ENCODE data around the gene HSD17B12.
A peak's percentile ranks its signal among the peaks of the same experiment; 100 is the strongest.
"Not testable (repeated sequence)": the region's sequence is repeated elsewhere in the genome, so short reads cannot be mapped to it uniquely, and the experiment has no call there.

The HSD17B12 gene

GRCh38 chr11:43680521-43681400, at the start of gene HSD17B12:
Gene HSD17B12, plus strand, starts transcription at chr11:43680738. Its CDS starts 90 bp downstream, at chr11:43680828.
- peak; percentile 98 for DNase-seq

GRCh38 chr11:43631732-43632131, 48.8 kb upstream of the HSD17B12 start:
- DNase-seq = no peak

- no peak for DNase-seq
These were observed 48.4 kb upstream of the HSD17B12 start for GRCh38 chr11:43632181-43632580.

GRCh38 chr11:43638717-43639116, 41.8 kb upstream of the HSD17B12 start:
- no peak for DNase-seq

- DNase-seq = no peak
These were observed 41.3 kb upstream of the HSD17B12 start for GRCh38 chr11:43639224-43639623.

- no peak for DNase-seq
These were observed 40.6 kb upstream of the HSD17B12 start for GRCh38 chr11:43639920-43640319.

GRCh38 chr11:43643898-43644620, 36.5 kb upstream of the HSD17B12 start:
- DNase-seq = peak; percentile 67

- DNase-seq = no peak
These were observed 35.8 kb upstream of the HSD17B12 start for GRCh38 chr11:43644621-43645299.

GRCh38 chr11:43646767-43647166, 33.8 kb upstream of the HSD17B12 start:
- no peak for DNase-seq

GRCh38 chr11:43648888-43649287, 31.6 kb upstream of the HSD17B12 start:
- DNase-seq = no peak

- DNase-seq = no peak
These were observed 31.0 kb upstream of the HSD17B12 start for GRCh38 chr11:43649501-43649900.

- DNase-seq = no peak
These were observed 30.6 kb upstream of the HSD17B12 start for GRCh38 chr11:43649921-43650320.

- DNase-seq = not testable (repeated sequence)
These were observed 17.5 kb upstream of the HSD17B12 start for GRCh38 chr11:43663018-43663417.

GRCh38 chr11:43664295-43664694, 16.2 kb upstream of the HSD17B12 start:
- no peak for DNase-seq

GRCh38 chr11:43671284-43671683, 9.3 kb upstream of the HSD17B12 start:
- not testable (repeated sequence) for DNase-seq

- no peak for DNase-seq
These were observed 6.0 kb upstream of the HSD17B12 start for GRCh38 chr11:43674560-43674959.

- no peak for DNase-seq
These were observed 3.6 kb upstream of the HSD17B12 start for GRCh38 chr11:43676933-43677332.

GRCh38 chr11:43681401-43681942, 934 bp downstream of the HSD17B12 start:
- peak; percentile 2 for DNase-seq

GRCh38 chr11:43682081-43682480, 1.5 kb downstream of the HSD17B12 start:
- DNase-seq = not testable (repeated sequence)

- DNase-seq = no peak
These were observed 4.9 kb downstream of the HSD17B12 start for GRCh38 chr11:43685440-43685839.

GRCh38 chr11:43686207-43686606, 5.7 kb downstream of the HSD17B12 start:
- no peak for DNase-seq

- DNase-seq = no peak
These were observed 6.7 kb downstream of the HSD17B12 start for GRCh38 chr11:43687120-43687791.

GRCh38 chr11:43688394-43688793, 7.9 kb downstream of the HSD17B12 start:
- DNase-seq = no peak
